ENCODE measurements around the gene TRIM52.
"Not testable (repeated sequence)": the region's sequence is repeated elsewhere in the genome, so short reads cannot be mapped to it uniquely, and the experiment has no call there.

TRIM52 gene

DNA sequence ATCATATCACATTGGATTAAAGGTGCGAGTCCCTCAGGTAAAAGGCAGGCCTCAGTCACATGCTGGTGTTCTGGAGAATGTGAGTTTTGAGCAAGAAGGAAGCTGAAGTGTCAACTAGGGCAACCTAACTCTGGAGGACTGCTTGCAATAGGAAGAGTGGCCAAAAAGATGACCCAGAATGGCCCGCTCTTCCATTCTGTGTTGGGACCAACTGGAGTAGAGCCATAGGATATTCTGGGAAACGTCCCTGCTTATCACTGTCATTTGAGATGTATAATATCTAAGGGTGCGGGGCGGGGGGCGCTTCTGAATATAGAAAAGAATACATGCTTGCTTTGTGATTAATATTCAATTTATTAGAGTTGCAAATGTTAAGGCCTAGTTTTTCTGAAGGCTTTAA, 48.9 kb downstream of the TRIM52 start:
- DNase-seq, result no peak

DNA sequence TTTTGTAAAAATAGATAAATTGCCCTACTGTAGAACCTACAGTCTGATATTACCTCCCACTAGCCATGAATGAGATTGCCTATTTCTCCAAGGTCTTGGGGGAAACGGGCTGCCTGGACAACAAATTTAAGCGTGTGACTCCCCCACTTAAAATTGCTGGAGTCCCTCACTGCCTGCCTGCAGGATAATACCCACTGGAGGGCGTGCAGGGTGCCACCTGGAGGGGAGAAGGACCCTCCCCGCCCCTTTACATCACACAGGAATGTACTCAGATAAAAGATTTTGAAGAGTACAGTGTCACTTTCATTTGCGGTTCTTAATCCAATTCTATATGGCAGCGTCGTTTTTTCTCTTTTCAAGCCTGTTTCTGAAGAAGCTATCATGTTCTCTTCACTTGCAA, 49.7 kb downstream of the TRIM52 start:
- no peak for DNase-seq

DNA sequence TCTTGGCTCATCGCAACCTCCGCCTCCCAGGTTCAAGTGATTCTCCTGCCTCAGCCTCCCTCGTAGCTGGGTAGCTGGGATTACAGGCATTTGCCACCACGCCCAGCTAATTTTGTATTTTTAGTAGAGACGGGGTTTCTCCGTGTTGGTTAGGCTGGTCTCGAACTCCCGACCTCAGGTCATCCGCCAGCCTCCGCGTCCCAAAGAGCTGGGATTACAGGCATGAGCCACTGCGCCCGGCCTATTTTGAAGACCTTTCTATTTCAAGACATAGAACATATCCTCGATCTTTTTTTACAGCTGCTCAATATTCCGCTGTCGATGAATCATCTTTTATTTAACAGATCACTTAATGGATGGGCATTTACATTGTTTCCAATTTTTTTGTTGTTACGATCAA, 50.2 kb downstream of the TRIM52 start:
- DNase-seq, result not testable (repeated sequence)

DNA sequence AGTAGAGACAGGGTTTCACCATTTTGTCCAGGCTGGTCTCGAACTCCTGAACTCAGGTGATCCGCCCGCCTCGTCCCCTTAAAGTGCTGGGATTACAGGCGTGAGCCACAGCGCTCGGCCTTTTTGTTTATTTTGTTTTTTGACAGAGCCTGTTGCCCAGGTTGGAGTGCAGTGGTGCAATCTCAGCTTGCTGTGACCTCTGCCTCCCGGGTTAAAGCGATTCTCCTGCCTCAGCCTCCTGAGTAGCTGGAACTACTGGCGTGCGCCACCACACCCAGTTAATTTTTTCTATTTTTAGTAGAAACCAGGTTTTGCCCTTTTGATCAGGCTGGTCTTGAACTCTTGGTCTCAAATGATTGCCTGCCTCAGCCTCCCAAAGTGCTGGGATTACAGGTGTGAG, 50.8 kb downstream of the TRIM52 start:
- DNase-seq, result not testable (repeated sequence)

DNA sequence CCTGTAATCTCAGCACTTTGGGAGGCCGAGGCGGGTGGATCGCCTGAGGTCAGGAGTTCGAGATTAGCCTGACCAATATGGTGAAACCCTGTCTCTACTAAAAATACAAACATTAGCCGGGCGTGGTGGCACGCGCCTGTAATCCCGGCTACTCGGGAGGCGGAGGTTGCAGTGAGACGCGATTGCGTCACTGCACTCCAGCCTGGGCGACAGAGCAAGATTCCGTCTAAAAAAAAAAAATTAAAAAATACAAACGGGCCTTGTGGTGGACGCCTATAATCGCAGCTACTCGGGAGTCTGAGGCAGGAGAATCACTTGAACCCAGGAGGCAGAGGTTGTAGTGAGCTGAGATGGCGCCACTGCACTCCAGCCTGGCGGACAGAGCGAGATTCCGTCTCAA, 51.9 kb downstream of the TRIM52 start:
- not testable (repeated sequence) for DNase-seq

DNA sequence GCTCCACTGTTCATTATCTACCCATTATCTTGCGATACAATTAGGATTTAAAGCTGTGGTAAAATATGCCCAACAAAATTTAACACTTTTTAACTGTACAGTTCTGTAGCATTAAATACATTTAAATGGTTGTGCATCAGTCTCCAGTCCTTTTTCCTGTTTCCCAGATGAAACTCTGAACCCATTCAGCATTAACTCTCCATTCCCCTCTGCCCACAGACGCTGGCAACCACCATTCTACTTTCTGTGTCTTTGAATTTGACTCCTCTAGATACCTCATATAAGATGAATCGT, 53.0 kb downstream of the TRIM52 start:
- no peak for DNase-seq

DNA sequence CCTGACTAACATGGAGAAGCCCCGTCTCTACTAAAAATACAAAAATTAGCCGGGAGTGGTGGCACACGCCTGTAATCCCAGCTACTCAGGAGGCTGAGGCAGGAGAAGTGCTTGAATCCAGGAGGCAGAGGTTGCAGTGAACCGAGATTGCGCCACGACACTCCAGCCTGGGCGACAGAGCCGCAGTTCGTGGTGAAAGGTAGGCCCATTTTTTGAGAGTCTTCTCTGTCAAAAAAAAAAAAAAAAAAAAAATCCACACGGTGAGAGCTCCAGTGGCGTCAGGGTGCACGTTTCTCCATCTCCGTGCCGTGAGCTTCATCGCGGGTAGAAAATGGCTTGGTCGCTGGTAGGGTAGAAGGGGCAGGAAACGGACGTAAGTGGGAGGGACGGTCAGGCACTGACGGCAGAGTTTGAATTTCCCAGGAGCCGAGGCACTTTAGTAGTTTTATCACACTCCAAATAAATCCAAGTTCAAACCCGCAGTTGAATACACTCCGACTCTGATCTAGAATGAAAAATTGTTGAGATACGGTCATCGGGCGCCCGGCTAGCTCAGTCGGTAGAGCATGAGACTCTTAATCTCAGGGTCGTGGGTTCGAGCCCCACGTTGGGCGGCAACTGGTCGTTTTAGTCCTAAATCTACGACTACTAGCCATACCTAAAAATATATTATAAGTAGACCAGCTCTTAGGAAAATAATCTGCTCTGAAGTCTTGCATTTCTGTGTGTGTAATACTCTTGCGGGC, 53.6 kb downstream of the TRIM52 start:
- DNase-seq, result no peak

DNA sequence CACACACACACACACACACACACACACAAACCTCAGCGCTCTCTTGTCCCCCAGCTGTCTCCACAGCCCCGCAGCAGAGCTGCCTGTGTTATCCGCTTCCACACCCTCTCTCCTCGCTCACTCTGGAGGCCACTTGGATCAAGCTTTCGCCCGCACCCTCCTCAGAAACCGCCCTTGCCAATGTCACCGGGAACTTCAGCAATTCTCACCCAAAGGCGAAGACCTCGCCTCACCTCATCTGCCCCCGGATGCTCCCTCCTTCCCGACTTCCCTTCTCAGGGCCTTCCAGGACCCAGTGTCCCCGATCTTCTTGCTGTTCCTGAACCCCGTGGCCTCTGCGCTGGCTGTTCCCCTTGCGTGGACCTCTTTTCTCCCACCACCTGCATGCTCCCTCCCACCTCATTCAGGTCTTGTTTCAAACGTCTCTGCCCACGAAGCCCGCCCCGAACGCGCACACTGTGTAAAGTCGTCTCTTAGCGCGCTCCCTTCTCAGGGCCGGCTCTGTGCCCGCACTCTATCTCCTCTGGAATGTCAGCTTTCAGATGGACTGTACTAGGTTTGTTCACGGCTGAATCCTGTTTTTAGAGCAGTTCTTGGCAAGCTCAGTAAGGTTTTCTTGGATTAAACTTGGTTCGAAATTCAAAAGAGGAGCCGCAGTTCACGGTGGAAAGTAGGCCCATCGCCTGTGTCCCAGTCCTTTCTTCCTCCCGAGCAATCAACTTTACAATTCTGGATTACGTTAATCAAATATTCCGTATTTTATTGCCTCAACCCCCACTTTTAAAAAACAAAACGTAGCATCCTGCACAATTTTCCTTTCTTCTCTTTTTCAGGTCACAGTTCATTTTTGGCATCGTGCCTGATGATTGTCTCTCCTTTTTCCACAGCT, 54.9 kb downstream of the TRIM52 start:
- DNase-seq, result no peak

All from NCI-H1092 treated with DMSO at 0.1 percent for 48 hours (cell line).